HCT116 (cell line): ENCODE results near the gene KCTD2. TPM values are rescaled to one million over a fixed set of nuclear protein-coding genes. Genes with fewer than 3 reads are reported as not detected.

Source experiments
- ATAC-seq: fragments of 200-7000 bp; cut with Tn5 transposase; 2 replicates; pipeline ENCODE4 v1.9.1; 2020; ENCODE audit warnings: mild to moderate bottlenecking, moderate library complexity
- BruUV-seq: library from RNA; stranded (reverse); fragments of 400-500 nt; replicated peaks from 2 replicates; lab custom pipeline; 2021; lab: Mats Ljungman, UMichigan
- CTCF ChIA-PET: fragments of 300-600 bp; sonication (Branson Sonifier 250); formaldehyde crosslinking; loops from one replicate; lab custom pipeline; 2021; ENCODE audit warnings: antibody characterized with exemption; lab: Charles Lee
- POLR2A ChIA-PET: fragments of 300-600, 350-600 bp; sonication (Branson Sonifier 250); formaldehyde crosslinking; loops from one replicate; lab custom pipeline; 2021; ENCODE audit warnings: antibody characterized with exemption; lab: Charles Lee
- RAD21 ChIA-PET, 2 experiments: fragments of 300-600 bp; sonication (Branson Sonifier 250); formaldehyde crosslinking; loops; one replicate each; lab custom pipeline; 2023; ENCODE audit warnings: low total read pairs in 2 of 2; ENCODE audit not compliant: uncharacterized antibody in 2 of 2, unreplicated experiment in 2 of 2, low non-redundant PET in 1 of 2; lab: Charles Lee
- DNase-seq: peaks from one replicate; pipeline ENCODE4 v3.0.0-alpha.2; 2010; ENCODE audit warnings: low read depth, low spot score
- H2AFZ ChIP-seq: fragments of 200-600 bp; shearing (Covaris generic), sonication (generic); 2 replicates; pipeline ENCODE4 v1.6.1; 2017; ENCODE audit warnings: low read depth, mixed run types, mixed read lengths, antibody characterized with exemption, low read length; ENCODE audit not compliant: poor library complexity, severe bottlenecking
- H3K27ac ChIP-seq: 2 replicates; pipeline ENCODE4 v1.5.1; 2012; ENCODE audit warnings: low read depth, low read length
- H3K27me3 ChIP-seq: fragments of 200-600 bp; sonication (generic); 2 replicates; pipeline ENCODE4 v1.6.1; 2016; ENCODE audit warnings: mixed run types, low read length, mixed read lengths; ENCODE audit not compliant: insufficient read depth
- H3K36me3 ChIP-seq, 2 experiments: fragments of 200-500 bp in 1 of 2; fragments of 200-600 bp in 1 of 2; sonication (Bioruptor generic) in 1 of 2; sonication (generic) in 1 of 2; 2 replicates each; pipeline versions ENCODE4 v1.5.1 to v1.6.1; 2014 to 2016; ENCODE audit warnings: low read length in 2 of 2, inconsistent platforms in 1 of 2, mixed read lengths in 1 of 2, mixed run types in 1 of 2; ENCODE audit not compliant: insufficient read depth in 2 of 2, control insufficient read depth in 1 of 2
- H3K4me1 ChIP-seq, 2 experiments: fragments of 200-600 bp in 1 of 2; sonication (generic) in 1 of 2; 2 replicates each; pipeline versions ENCODE4 v1.5.1 to v1.6.1; 2012 to 2017; ENCODE audit warnings: low read length in 2 of 2, inconsistent platforms in 1 of 2, mild to moderate bottlenecking in 1 of 2, mixed read lengths in 1 of 2, mixed run types in 1 of 2, moderate library complexity in 1 of 2; ENCODE audit not compliant: insufficient read depth in 2 of 2, control insufficient read depth in 1 of 2
- H3K4me2 ChIP-seq: fragments of 200-600 bp; sonication (generic); 2 replicates; pipeline ENCODE4 v1.6.1; 2017; ENCODE audit warnings: mixed run types, low read length, mixed read lengths
- H3K4me3 ChIP-seq, 2 experiments: fragments of 200-600 bp in 1 of 2; sonication (generic) in 1 of 2; replicated peaks in 1 of 2; 2 replicates each; pipeline ENCODE4 v1.5.1; 2011 to 2016; ENCODE audit warnings: low read length in 2 of 2, control low read depth in 1 of 2, low read depth in 1 of 2, mild to moderate bottlenecking in 1 of 2, mixed read lengths in 1 of 2, mixed run types in 1 of 2
- H3K79me2 ChIP-seq: fragments of 200-600 bp; sonication (generic); 2 replicates; pipeline ENCODE4 v1.6.1; 2017; ENCODE audit warnings: mild to moderate bottlenecking, mixed run types, low read length, moderate library complexity, mixed read lengths; ENCODE audit not compliant: insufficient read depth
- H3K9ac ChIP-seq: fragments of 200-600 bp; sonication (generic); 2 replicates; pipeline ENCODE4 v1.6.1; 2016; ENCODE audit warnings: low read length, mixed read lengths
- H3K9me2 ChIP-seq: fragments of 200-600 bp; sonication (generic), shearing (Covaris generic); 2 replicates; pipeline ENCODE4 v1.6.1; 2017; ENCODE audit warnings: mixed run types, mild to moderate bottlenecking, moderate library complexity; ENCODE audit not compliant: insufficient read depth
- H3K9me3 ChIP-seq, 2 experiments: fragments of 200-500 bp in 1 of 2; fragments of 200-600 bp in 1 of 2; sonication (Bioruptor generic) in 1 of 2; sonication (generic) in 1 of 2; 2 replicates each; pipeline ENCODE4 v1.6.1; 2014 to 2017; ENCODE audit warnings: low read length in 2 of 2, mixed read lengths in 2 of 2, inconsistent platforms in 1 of 2, low read depth in 1 of 2, mild to moderate bottlenecking in 1 of 2, mixed run types in 1 of 2, moderate library complexity in 1 of 2; ENCODE audit not compliant: control insufficient read depth in 1 of 2, insufficient read depth in 1 of 2
- H4K20me1 ChIP-seq: fragments of 200-600 bp; sonication (generic), shearing (Covaris generic); 2 replicates; pipeline ENCODE4 v1.6.1; 2017; ENCODE audit warnings: mixed run types, mild to moderate bottlenecking, moderate library complexity; ENCODE audit not compliant: insufficient read depth
- CTCF ChIP-seq, 3 experiments: fragments of 200-600 bp in 1 of 3; sonication (generic) in 1 of 3; IDR thresholded peaks in 2 of 3; conservative IDR thresholded peaks in 1 of 3; 2 replicates each; pipeline ENCODE4 v1.5.1; 2012 to 2017; ENCODE audit warnings: low read depth in 2 of 3, low read length in 2 of 3, antibody characterized with exemption in 1 of 3, borderline replicate concordance in 1 of 3, control low read depth in 1 of 3, mild to moderate bottlenecking in 1 of 3, mixed read lengths in 1 of 3, mixed run types in 1 of 3, moderate library complexity in 1 of 3; ENCODE audit not compliant: insufficient read depth in 1 of 3
- EGR1 ChIP-seq: IDR thresholded peaks from 2 replicates; pipeline ENCODE4 v1.6.1; 2012; ENCODE audit warnings: low read depth
- MAX ChIP-seq: IDR thresholded peaks from 2 replicates; pipeline ENCODE4 v1.6.1; 2012
- POLR2A ChIP-seq: IDR thresholded peaks from 2 replicates; pipeline ENCODE4 v1.7.0; 2011; ENCODE audit warnings: borderline replicate concordance; ENCODE audit not compliant: insufficient read depth, insufficient read length; ENCODE audit errors: extremely low read depth
- SRF ChIP-seq: IDR thresholded peaks from 2 replicates; pipeline ENCODE4 v1.6.1; 2012; ENCODE audit warnings: low read depth
- YY1 ChIP-seq: IDR thresholded peaks from 2 replicates; pipeline ENCODE4 v1.6.1; 2011; ENCODE audit warnings: low read length, low read depth, moderate library complexity, mild to moderate bottlenecking; ENCODE audit not compliant: insufficient replicate concordance; ENCODE audit errors: extremely low read depth
- ZBTB33 ChIP-seq: IDR thresholded peaks from 2 replicates; pipeline ENCODE4 v1.6.1; 2011; ENCODE audit warnings: mild to moderate bottlenecking, low read length, moderate library complexity; ENCODE audit not compliant: insufficient replicate concordance; ENCODE audit errors: extremely low read depth
- intact Hi-C: fragments of 100-400 bp; cut with micrococcal nuclease; formaldehyde crosslinking; loops from 2 replicates; pipeline ENCODE4 v1.10.0; 2022
- total RNA-seq: library from RNA; stranded (reverse); gene quantifications from one replicate; pipeline ENCODE4 v1.2.1, GENCODE V29; 2021; ENCODE audit not compliant: unreplicated experiment

Gene KCTD2
- total RNA-seq, 1 experiment from 2014 or later: 23.3 TPM

- peak overlapping the region; percentile 79 for H3K4me2 ChIP-seq
Measured at GRCh38 chr17:75077072-75077495, 30.1 kb downstream of the KCTD2 start.

More at GRCh38 chr17:75077072-75077495, 30.1 kb downstream of the KCTD2 start:
- H2AFZ ChIP-seq: no peak overlapping the region
- no peaks in the 10 kb centered on the region for H3K27me3 ChIP-seq
- ATAC-seq (peak; percentile 10), DNase-seq (no peak)
- no TSS peak for BruUV-seq
- TF ChIP-seq EGR1 (peak; percentile 56; the same call in 1 of the 2 replicates), CTCF (IDR thresholded peaks at IDR 0.05 in 2 of 3, conservative IDR thresholded peaks at IDR 0.05 in 1 of 3; ENCODE audit: borderline replicate concordance in 1 of 3, insufficient read depth in 1 of 3, low read depth in 2 of 3, low read length in 2 of 3) (0 out of 6 replicates have a peak, but pooled peaks of 1 of the 3 experiments have one; percentile 19), SRF (no peak), YY1 (no peak), POLR2A (peak; percentile 57), ZBTB33 (no peak), MAX (no peak)
- no peaks in the 10 kb centered on the region for H3K9me3 ChIP-seq
- ChIA-PET CTCF (interaction anchor here (1.0 to 1.2 kb wide), 2 partner anchors 33 to 125 kb away, joined by 3 read pairs; partner anchors contain the start of gene ARMC7), RAD21 (interaction anchor here in 1 of 2 experiments (1.7 kb wide), 1 partner anchor 37 kb away, joined by 5 read pairs; no protein-coding TSS in a partner anchor), POLR2A (interaction anchor here (0.7 to 2.6 kb wide), 3 partner anchors 11 to 65 kb away, joined by 3 to 21 read pairs (median 4); partner anchors contain the start of gene SLC16A5)
- intact Hi-C loops: no loop called here
- no peaks in the 10 kb centered on the region for H3K79me2 ChIP-seq
- peaks cover 70 to 73% of the 10 kb centered on the region in 2 experiments for H3K4me1 ChIP-seq
- H3K9ac ChIP-seq: peak overlapping the region; percentile 76
- no peaks in the 10 kb centered on the region for H3K9me2 ChIP-seq
- H3K27ac ChIP-seq: peak overlapping the region; percentile 100
- H4K20me1 ChIP-seq: no peaks in the 10 kb centered on the region
- H3K36me3 ChIP-seq: no peaks in the 10 kb centered on the region
- H3K4me3 ChIP-seq: peak overlapping the region; percentile 31 to 46
